Esophagus muscularis mucosa (tissue), 4 donors: ENCODE results near the gene LNPEP. TPM values are rescaled to one million over a fixed set of nuclear protein-coding genes. Genes with fewer than 3 reads are reported as not detected.

ENCODE experiments used
- DNase-seq: peaks from one replicate; pipeline ENCODE4 v3.0.0-alpha.2; 2017; ENCODE audit errors: extremely low spot score
- H3K27ac ChIP-seq, 4 donors: fragments of 200-600 bp; sonication (generic); replicated peaks in 1 of 4; 1 replicate in 3 of 4; 2 replicates in 1 of 4; pipeline ENCODE4 v1.5.1; 2016 to 2019; ENCODE audit warnings: mild to moderate bottlenecking in 1 of 4
- H3K27me3 ChIP-seq, 4 donors: fragments of 200-600 bp; sonication (generic); one replicate each; pipeline versions ENCODE4 v1.5.1 to v1.6.0; 2016 to 2019
- H3K36me3 ChIP-seq, 4 donors: fragments of 200-600 bp; sonication (generic); one replicate each; pipeline ENCODE4 v1.5.1; 2016 to 2019
- H3K4me1 ChIP-seq, 4 donors: fragments of 200-600 bp; sonication (generic); one replicate each; pipeline ENCODE4 v1.5.1; 2016 to 2019
- H3K4me3 ChIP-seq, 4 donors: fragments of 200-600 bp; sonication (generic); 1 replicate in 2 of 4; 2 replicates in 2 of 4; pipeline ENCODE4 v1.5.1; 2016 to 2019; ENCODE audit warnings: mild to moderate bottlenecking in 4 of 4, moderate library complexity in 1 of 4
- H3K9me3 ChIP-seq, 4 donors: fragments of 200-600 bp; sonication (generic); 1 replicate in 3 of 4; 2 replicates in 1 of 4; pipeline ENCODE4 v1.5.1; 2016 to 2019
- CTCF ChIP-seq, 3 experiments: fragments of 200-600 bp in 2 of 3; fragments of 450-650 bp in 1 of 3; sonication (generic) in 2 of 3; IDR thresholded peaks; one replicate each; pipeline ENCODE4 v1.5.1; 2017 to 2019; ENCODE audit warnings: antibody characterized with exemption in 3 of 3, mild to moderate bottlenecking in 2 of 3, moderate library complexity in 1 of 3
- EP300 ChIP-seq: sonication (generic); formaldehyde crosslinking; IDR thresholded peaks from one replicate; pipeline ENCODE4 v1.6.1; 2017; ENCODE audit warnings: antibody characterized with exemption
- POLR2A ChIP-seq: fragments of 450-650 bp; IDR thresholded peaks from one replicate; pipeline ENCODE4 v1.6.1; 2017; ENCODE audit warnings: antibody characterized with exemption, moderate library complexity, mild to moderate bottlenecking, low read depth
- POLR2AphosphoS5 ChIP-seq, 2 donors: sonication (generic); formaldehyde crosslinking; IDR thresholded peaks; one replicate each; pipeline ENCODE4 v1.6.1; 2017; ENCODE audit warnings: antibody characterized with exemption in 2 of 2
- WGBS: methylation state at CpG from one replicate; pipeline ENCODE4 v1.1.5; 2018; 5-methylcytosine and 5-hydroxymethylcytosine counted together
- intact Hi-C: fragments of 100-400 bp; cut with DNase I; formaldehyde crosslinking; loops from one replicate; pipeline ENCODE4 v1.15.1; 2023
- total RNA-seq, 4 donors: library from RNA; depleted of rRNA; stranded (reverse); fragments of >200 nt; gene quantifications; one replicate each; pipeline versions ENCODE4 v1.1.0 to v1.2.1, GENCODE V29; 2016

LNPEP gene
- total RNA-seq, 4 donors from 2014 or later, result 55.2 to 80.2 (median 65.6) TPM

DNA sequence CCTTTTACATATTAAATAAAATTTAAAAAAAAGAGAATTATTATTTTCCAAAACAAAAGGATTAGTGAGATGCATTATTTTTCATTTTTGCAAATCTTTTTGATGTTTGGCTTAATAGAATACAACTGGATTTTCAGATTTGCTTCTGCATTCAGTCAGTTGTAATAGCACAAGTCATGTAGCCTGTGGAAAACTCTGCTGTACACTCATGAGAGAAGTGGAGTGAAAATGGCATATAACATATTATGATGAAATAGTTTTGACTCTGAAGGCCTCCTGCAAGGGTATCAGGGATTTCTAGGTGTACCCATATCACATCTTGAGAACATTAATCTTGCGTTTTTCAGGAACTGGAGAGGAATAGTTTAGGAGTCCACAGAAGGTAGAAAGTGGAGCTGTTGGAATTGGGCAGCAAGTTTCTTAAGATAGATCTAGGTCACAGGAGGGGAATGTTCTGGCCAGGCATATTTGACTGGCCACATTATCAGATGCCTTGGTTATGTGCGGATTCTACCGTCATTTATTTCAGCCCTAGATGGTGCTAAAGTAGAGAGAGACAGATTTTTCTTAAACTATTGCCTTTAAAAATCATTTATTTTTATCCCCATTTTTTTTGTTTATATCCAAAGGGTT, 16.4 kb downstream of the LNPEP start:
- no peak for DNase-seq
- no peaks in the 10 kb centered on the region for H3K27me3 ChIP-seq
- H3K27ac ChIP-seq, result peak overlapping the region in 3 of 4 donors; percentile 61 to 75 (median 69)
- peaks cover 13 to 30% (median 24%) of the 10 kb centered on the region in 4 donors for H3K4me1 ChIP-seq
- no peaks in the 10 kb centered on the region for H3K36me3 ChIP-seq
- no peaks in the 10 kb centered on the region for H3K9me3 ChIP-seq
- intact Hi-C loops, result no loop called here
- TF ChIP-seq EP300 (no peak), POLR2AphosphoS5 (IDR thresholded peaks at IDR 0.05) (no peak), CTCF (IDR thresholded peaks at IDR 0.05) (no peak), POLR2A (no peak)
- no peak overlapping the region for H3K4me3 ChIP-seq
- WGBS, result 68% methylated on average over 3 of the region's 3 CpGs

GRCh38 chr5:96952974-96953730, 17.3 kb downstream of the LNPEP start:
- peaks cover 13 to 31% (median 25%) of the 10 kb centered on the region in 4 donors for H3K4me1 ChIP-seq
- H3K36me3 ChIP-seq, result no peaks in the 10 kb centered on the region
- TF ChIP-seq EP300 (no peak), POLR2A (no peak), POLR2AphosphoS5 (IDR thresholded peaks at IDR 0.05) (no peak), CTCF (IDR thresholded peaks at IDR 0.05) (no peak)
- 86% methylated on average over 7 of the region's 7 CpGs for WGBS
- no peak for DNase-seq
- no peaks in the 10 kb centered on the region for H3K27me3 ChIP-seq
- H3K27ac ChIP-seq, result peak overlapping the region; percentile 60 to 75 (median 65)
- H3K4me3 ChIP-seq, result no peak overlapping the region
- intact Hi-C loops, result no loop called here
- no peaks in the 10 kb centered on the region for H3K9me3 ChIP-seq

DNA sequence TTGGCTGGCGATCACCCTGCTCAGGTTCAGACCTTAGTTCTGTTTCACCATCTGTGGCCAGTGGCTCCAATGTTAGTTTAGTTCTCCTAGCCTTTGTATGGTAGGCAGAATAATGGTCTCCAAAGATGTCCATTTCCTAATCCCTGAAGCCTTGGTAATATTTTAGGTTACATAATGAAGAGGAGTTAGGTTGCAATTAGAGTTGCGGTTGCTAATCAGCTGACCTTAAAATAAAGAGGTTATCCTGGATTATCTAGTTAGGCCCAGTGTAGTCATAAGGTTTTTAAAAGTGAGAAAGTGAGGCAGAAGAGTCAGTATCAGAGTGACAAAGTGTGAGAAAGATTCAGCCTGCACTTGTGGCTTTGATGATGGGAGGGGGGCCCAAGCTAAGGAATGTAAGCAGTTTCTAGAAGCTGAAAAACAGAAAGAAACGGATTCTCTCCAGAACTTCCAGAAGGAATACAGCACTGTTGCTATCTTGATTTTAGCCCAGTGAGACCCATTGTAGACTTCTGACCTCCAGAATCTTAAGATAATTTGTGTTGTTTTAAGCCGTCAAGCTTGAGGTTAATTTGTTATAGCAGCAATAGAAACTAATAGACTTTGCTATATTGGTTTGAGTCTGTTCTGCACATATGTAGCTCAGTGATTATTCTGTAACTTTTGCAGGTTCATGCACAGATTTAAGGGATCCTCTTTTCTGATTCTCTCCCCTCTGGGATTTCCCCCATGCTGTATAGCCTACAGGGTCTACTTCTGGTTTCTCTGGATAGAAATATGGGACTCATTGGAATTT, 21.6 kb downstream of the LNPEP start:
- 87% methylated on average over 4 of the region's 4 CpGs for WGBS
- TF ChIP-seq POLR2A, result no peak
- TF ChIP-seq EP300, result no peak

GRCh38 chr5:96958977-96959376, 23.1 kb downstream of the LNPEP start:
- no peak for DNase-seq
- WGBS, result 90% methylated on average over 5 of the region's 5 CpGs
- H3K4me3 ChIP-seq, result no peak overlapping the region
- no peaks in the 10 kb centered on the region for H3K36me3 ChIP-seq
- intact Hi-C loops, result no loop called here
- no peak overlapping the region for H3K27ac ChIP-seq
- H3K27me3 ChIP-seq, result no peaks in the 10 kb centered on the region
- TF ChIP-seq CTCF (IDR thresholded peaks at IDR 0.05) (no peak), POLR2AphosphoS5 (IDR thresholded peaks at IDR 0.05) (no peak), EP300 (no peak), POLR2A (no peak)
- H3K4me1 ChIP-seq, result peaks cover 26 to 40% (median 34%) of the 10 kb centered on the region in 4 donors
- H3K9me3 ChIP-seq, result no peaks in the 10 kb centered on the region

More for the DNA sequence above, 21.6 kb downstream of the LNPEP start:
- DNase-seq, result no peak
- intact Hi-C loops, result no loop called here
- Histone ChIP-seq H3K4me3 (no peak overlapping the region), H3K4me1 (peaks cover 26 to 38% (median 32%) of the 10 kb centered on the region in 4 donors), H3K9me3 (no peaks in the 10 kb centered on the region), H3K27ac (no peak overlapping the region), H3K27me3 (no peaks in the 10 kb centered on the region), H3K36me3 (no peaks in the 10 kb centered on the region)

GRCh38 chr5:96961053-96961452, 25.2 kb downstream of the LNPEP start:
- Histone ChIP-seq H3K9me3 (no peaks in the 10 kb centered on the region), H3K27ac (no peak overlapping the region)
- DNase-seq, result no peak

More at GRCh38 chr5:96961053-96961452, 25.2 kb downstream of the LNPEP start:
- H3K36me3 ChIP-seq, result no peaks in the 10 kb centered on the region
- no peaks in the 10 kb centered on the region for H3K27me3 ChIP-seq
- peaks cover 31 to 37% (median 34%) of the 10 kb centered on the region in 4 donors for H3K4me1 ChIP-seq
- 74% methylated on average over 1 of the region's 1 CpG for WGBS
- no peak overlapping the region for H3K4me3 ChIP-seq
- TF ChIP-seq CTCF (IDR thresholded peaks at IDR 0.05) (no peak), EP300 (no peak), POLR2AphosphoS5 (IDR thresholded peaks at IDR 0.05) (no peak), POLR2A (no peak)
- intact Hi-C loops, result no loop called here
